AG08396 (cell line): ENCODE measurements around the gene ABHD18.
"Not testable (repeated sequence)": the region's sequence is repeated elsewhere in the genome, so short reads cannot be mapped to it uniquely, and the experiment has no call there.

Experiments used
- DNase-seq: peaks from one replicate; pipeline ENCODE4 v3.0.0; 2012; ENCODE audit warnings: low spot score, mixed read lengths

ABHD18 gene

GRCh38 chr4:127965062-127965802 lies at the start of gene ABHD18, which contains the start of gene MFSD8:
Gene ABHD18, plus strand, starts transcription at chr4:127965406. Its CDS starts 17,550 bp downstream, at chr4:127982956.
Gene MFSD8, minus strand, starts transcription at chr4:127965173. Its CDS starts 40 bp downstream, at chr4:127965133.
- peak; percentile 98 for DNase-seq

DNA sequence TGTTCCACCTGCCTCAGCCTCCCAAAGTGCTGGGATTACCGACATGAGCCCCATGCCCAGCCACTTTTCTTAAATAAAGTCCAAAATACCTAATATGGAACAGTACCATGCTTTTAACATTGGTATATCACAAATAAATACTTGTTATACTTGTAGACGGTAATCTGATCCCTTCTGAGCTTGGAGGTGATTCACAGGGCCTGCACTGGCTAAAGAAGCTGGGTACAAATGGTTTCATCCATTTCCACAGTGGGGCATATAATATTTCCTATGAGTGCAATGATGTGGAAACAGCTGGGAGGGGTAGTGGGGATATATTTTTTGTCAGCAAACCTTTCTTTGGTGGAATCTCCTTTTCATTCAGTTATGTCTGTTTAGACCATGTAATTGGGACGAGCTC lies 48.7 kb upstream of the ABHD18 start:
- no peak for DNase-seq

GRCh38 chr4:127917151-127917550 lies 48.1 kb upstream of the ABHD18 start:
- DNase-seq = no peak

DNA sequence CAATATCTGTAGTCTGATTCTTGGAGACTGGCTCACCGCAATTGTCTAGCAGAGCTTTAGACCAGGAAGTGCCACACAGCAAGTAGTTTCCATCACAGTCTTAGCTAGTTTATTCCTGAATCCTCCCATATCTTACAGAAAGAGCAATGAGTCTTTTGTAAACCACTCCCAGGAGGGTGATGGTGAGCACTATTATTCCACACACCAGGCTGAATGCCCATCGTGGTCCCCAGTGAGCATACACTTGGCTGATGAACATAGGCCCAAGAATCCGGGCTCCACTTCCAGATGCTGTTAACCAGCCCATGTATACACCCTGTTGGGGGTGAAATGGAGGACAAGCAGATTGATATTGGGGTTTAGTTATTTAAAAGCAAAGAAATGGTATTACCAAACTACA lies 44.7 kb upstream of the ABHD18 start:
- DNase-seq = no peak

GRCh38 chr4:127922226-127922625 lies 43.0 kb upstream of the ABHD18 start:
- no peak for DNase-seq

GRCh38 chr4:127925720-127926119 lies 39.5 kb upstream of the ABHD18 start:
- DNase-seq = not testable (repeated sequence)

GRCh38 chr4:127930175-127930574 lies 35.0 kb upstream of the ABHD18 start:
- no peak for DNase-seq

DNA sequence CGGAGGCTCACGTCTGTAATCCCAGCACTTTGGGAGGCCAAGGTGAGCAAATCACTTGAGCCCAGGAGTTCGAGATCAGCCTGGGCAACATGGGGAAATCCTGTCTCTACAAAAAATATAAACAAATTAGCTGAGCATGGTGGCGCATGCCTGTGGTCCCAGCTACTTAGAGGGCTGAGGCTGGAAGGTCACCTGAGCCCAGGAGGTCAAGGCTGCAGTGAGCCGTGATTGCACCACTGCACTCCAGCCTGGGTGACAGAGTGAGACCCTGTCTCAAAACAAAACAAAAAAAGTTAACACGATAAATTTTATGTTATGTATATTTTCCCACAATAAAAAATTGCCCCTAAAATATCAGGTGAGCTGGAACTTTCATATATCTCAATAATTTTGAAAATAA lies 33.4 kb upstream of the ABHD18 start:
- not testable (repeated sequence) for DNase-seq

DNA sequence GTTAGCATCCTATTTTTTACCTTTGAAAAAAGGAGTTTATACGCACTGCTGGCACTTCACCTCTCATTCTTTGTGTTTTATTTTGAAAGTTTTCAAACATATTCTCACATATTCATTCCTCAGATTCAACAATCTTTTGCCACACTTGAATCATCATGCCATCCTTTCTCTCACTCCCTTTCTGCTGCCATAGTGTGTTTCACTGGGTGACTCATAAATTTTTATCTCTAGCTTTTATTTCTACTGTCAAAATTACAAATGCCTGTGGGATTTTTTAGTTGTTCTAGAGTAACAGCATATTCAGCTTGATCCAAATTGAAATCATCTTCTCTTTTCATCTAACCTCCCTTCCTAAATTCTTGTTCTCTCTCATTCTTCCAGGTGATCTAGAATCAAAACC lies 28.2 kb upstream of the ABHD18 start:
- DNase-seq = peak; percentile 11

DNA sequence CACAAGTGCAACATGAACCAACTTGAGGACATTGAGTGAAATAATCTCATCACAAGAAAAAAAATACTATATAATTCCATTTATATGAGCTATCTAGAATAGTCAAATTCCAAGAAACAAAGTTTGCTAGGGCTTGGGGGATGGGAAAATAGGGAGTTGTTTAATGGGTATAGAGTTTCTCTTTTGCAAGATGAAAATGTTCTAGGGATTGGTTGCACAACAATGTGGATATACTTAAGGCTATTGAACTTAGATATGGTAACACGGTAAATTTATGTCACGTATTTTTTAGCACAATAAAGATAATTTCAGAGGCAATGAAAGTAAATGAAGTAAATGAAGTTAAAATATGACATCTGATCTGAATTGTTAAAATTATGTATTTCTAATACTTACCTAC lies 8.1 kb upstream of the ABHD18 start:
- DNase-seq = no peak

- DNase-seq = peak; percentile 28
Measured at GRCh38 chr4:127959794-127960193, 5.4 kb upstream of the ABHD18 start.

- not testable (repeated sequence) for DNase-seq
Measured at GRCh38 chr4:127963633-127964398, 1.4 kb upstream of the ABHD18 start.

DNA sequence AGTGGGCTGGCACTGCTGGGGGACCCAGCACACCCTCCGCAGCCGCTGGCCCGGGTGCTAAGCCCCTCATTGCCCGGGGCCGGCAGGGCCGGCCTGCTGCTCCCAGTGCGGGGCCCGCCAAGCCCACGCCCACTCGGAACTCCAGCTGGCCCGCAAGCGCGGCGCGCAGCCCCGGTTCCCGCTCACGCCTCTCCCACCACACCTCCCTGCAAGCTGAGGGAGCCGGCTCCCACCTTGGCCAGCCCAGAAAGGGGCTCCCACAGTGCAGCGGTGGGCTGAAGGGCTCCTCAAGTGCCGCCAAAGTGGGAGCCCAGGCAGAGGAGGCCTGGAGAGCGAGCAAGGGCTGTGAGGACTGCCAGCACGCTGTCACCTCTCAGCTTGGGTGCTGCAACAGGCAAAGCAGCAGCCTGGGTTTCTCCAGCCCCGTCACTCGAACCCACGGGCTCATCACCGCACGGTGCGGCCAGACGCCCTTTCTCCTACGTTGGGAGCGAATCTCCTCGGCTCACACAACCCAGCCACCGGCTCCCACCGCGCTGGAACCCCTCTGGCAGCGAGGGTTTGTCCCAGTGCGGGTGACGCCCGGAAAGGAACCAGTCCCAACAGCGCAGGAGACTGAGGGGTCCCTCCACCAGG lies 662 bp upstream of the ABHD18 start:
- not testable (repeated sequence) for DNase-seq

DNA sequence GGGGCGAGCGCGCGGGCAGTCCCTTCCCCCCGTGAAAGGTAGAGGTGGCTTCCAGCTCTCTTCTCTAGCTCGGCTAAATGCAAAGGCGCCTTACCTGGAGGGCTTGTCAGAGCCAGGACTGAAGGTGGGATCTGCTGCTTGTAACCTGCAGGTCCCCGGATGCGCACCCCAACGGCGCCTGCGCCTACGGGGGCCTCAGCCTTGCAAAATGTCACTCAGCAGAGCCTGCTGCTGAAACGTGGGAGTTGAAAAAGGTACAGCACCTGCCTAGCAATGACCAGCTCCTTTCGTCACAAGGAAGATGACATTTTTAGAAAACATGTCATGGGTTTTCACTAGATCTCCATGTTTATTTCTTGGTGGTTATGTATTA lies 583 bp downstream of the ABHD18 start:
- peak; percentile 8 for DNase-seq

- no peak for DNase-seq
Measured at GRCh38 chr4:127967141-127967775, 2.1 kb downstream of the ABHD18 start.

- DNase-seq = no peak
Measured at GRCh38 chr4:127968586-127968985, 3.4 kb downstream of the ABHD18 start.

GRCh38 chr4:127970925-127971324 lies 5.7 kb downstream of the ABHD18 start:
- DNase-seq = not testable (repeated sequence)

- DNase-seq = no peak
Measured at GRCh38 chr4:127975121-127975770, 10.0 kb downstream of the ABHD18 start.

GRCh38 chr4:127978930-127979329 lies 13.7 kb downstream of the ABHD18 start:
- DNase-seq = no peak

DNA sequence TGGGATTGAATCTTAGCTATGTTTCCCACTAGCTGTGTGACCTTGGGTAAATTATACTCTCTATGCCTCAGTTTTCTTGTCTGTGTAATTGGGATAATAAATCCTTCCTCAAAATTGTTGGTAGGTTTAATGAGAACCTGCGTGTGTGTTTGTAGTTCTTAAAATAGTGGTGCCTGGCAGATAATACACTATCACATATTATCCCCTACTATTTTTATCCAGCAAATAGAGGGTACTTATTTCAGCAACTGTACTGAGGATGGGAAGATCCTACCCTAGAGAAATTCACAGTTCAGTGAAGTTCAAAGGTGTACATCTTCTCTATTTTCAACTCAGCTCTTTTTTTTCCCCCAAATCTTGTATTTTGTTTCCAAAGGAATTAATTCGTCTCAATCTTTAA lies 17.2 kb downstream of the ABHD18 start:
- no peak for DNase-seq

DNA sequence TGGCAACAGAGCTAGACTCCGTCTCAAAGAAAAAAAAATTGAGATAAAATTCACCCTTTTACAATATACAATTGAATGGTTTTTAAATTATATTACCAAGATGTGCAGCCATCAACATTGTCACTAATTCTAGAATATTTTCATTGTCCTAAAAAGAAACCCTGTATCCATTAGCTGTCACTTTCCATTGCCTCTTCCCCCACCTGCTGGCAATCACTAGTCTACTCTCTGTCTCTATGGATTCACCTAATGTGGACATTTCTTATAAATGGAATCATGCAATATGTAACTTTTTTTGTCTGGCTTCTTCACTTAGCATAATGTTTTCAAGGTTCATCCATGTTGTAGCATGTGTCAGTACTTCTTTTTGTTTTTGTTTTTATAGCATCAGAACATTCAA lies 20.8 kb downstream of the ABHD18 start:
- no peak for DNase-seq

- no peak for DNase-seq
Measured at GRCh38 chr4:127988638-127989037, 23.4 kb downstream of the ABHD18 start.
